H1 (cell line): Measurements from ENCODE around the gene PREX1.

Source experiments
- CHD2 ChIP-seq: IDR thresholded peaks from 2 replicates; pipeline ENCODE4 v1.6.1; 2012; ENCODE audit warnings: low read length, improper control_type of control experiment
- EP300 ChIP-seq, 2 experiments: IDR thresholded peaks; 1 replicate in 1 of 2; 2 replicates in 1 of 2; pipeline ENCODE4 v1.6.1; 2011 to 2012; ENCODE audit warnings: low read depth in 2 of 2, low read length in 2 of 2, mild to moderate bottlenecking in 2 of 2, borderline replicate concordance in 1 of 2, inconsistent platforms in 1 of 2, moderate library complexity in 1 of 2
- JUND ChIP-seq: IDR thresholded peaks from 2 replicates; pipeline ENCODE4 v1.6.1; 2011; ENCODE audit warnings: mild to moderate bottlenecking, improper control_type of control experiment, low read length
- POLR2A ChIP-seq, 2 experiments: IDR thresholded peaks; 1 replicate in 1 of 2; 2 replicates in 1 of 2; pipeline ENCODE4 v1.6.1; 2011; ENCODE audit warnings: low read depth in 2 of 2, low read length in 2 of 2, mild to moderate bottlenecking in 2 of 2; ENCODE audit errors: control extremely low read depth in 1 of 2
- POLR2AphosphoS5 ChIP-seq: IDR thresholded peaks from 2 replicates; pipeline ENCODE4 v1.6.1; 2011; ENCODE audit warnings: low read depth, low read length
- RAD21 ChIP-seq, 2 experiments: IDR thresholded peaks in 1 of 2; conservative IDR thresholded peaks in 1 of 2; 2 replicates each; pipeline ENCODE4 v1.6.1; 2011; ENCODE audit warnings: low read depth in 2 of 2, low read length in 2 of 2, improper control_type of control experiment in 1 of 2, inconsistent platforms in 1 of 2, mild to moderate bottlenecking in 1 of 2, moderate library complexity in 1 of 2
- TAF1 ChIP-seq: IDR thresholded peaks from 2 replicates; pipeline ENCODE4 v1.6.1; 2011; ENCODE audit warnings: mild to moderate bottlenecking, low read depth, low read length
- ZNF274 ChIP-seq: IDR thresholded peaks from 2 replicates; pipeline ENCODE4 v1.7.0; 2012; ENCODE audit warnings: low read length, borderline replicate concordance; ENCODE audit errors: extremely low read depth
- TF ChIP-seq, protein P1 (sequence below), 3 experiments: IDR thresholded peaks; 1 replicate in 2 of 3; 2 replicates in 1 of 3; pipeline versions ENCODE4 v1.5.1 to v1.6.1; 2011; ENCODE audit warnings: low read length in 3 of 3, mild to moderate bottlenecking in 3 of 3, inconsistent platforms in 2 of 3, low read depth in 1 of 3, moderate library complexity in 1 of 3; ENCODE audit not compliant: insufficient read depth in 1 of 3; ENCODE audit errors: control extremely low read depth in 1 of 3

DNA sequence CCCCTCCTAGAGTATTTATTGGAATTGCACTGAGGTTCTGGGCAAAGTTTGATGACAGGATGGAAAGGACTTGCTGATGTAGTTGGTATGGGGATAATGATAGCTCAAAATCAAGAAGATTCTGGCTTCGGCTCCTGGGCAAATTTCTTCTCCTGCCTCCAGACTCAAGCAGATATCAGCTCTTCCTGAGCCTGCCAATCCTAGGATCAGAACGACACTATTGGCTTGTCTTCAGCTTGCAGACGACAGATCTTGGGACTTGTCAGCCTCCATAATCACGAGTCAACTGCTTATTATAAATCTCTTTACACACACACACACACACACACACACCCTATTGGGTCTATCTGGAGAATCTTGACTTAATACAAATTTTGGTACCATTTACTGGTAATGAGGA, 131.1 kb downstream of the PREX1 start:
- TF ChIP-seq, protein P1, sequence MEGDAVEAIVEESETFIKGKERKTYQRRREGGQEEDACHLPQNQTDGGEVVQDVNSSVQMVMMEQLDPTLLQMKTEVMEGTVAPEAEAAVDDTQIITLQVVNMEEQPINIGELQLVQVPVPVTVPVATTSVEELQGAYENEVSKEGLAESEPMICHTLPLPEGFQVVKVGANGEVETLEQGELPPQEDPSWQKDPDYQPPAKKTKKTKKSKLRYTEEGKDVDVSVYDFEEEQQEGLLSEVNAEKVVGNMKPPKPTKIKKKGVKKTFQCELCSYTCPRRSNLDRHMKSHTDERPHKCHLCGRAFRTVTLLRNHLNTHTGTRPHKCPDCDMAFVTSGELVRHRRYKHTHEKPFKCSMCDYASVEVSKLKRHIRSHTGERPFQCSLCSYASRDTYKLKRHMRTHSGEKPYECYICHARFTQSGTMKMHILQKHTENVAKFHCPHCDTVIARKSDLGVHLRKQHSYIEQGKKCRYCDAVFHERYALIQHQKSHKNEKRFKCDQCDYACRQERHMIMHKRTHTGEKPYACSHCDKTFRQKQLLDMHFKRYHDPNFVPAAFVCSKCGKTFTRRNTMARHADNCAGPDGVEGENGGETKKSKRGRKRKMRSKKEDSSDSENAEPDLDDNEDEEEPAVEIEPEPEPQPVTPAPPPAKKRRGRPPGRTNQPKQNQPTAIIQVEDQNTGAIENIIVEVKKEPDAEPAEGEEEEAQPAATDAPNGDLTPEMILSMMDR (IDR thresholded peaks at IDR 0.05; ENCODE audit: control extremely low read depth in 1 of 3, insufficient read depth in 1 of 3, low read depth in 1 of 3, low read length in 3 of 3) = no peak
- TF ChIP-seq JUND = no peak
- TF ChIP-seq CHD2 = no peak
- TF ChIP-seq POLR2A (IDR thresholded peaks at IDR 0.05; ENCODE audit: control extremely low read depth in 1 of 2, low read depth in 2 of 2, low read length in 2 of 2) = no peak
- no peak for TF ChIP-seq ZNF274
- no peak for TF ChIP-seq EP300 (IDR thresholded peaks at IDR 0.05; ENCODE audit: borderline replicate concordance in 1 of 2, low read depth in 2 of 2, low read length in 2 of 2)
- no peak for TF ChIP-seq TAF1
- TF ChIP-seq RAD21 (IDR thresholded peaks at IDR 0.05 in 1 of 2, conservative IDR thresholded peaks at IDR 0.05 in 1 of 2; ENCODE audit: low read depth in 2 of 2, low read length in 2 of 2) = no peak
- TF ChIP-seq POLR2AphosphoS5 = no peak
